HG03469 (cell line): ENCODE measurements around the gene TFAP2B.

Source experiments
- ATAC-seq: cut with Tn5 transposase; IDR thresholded peaks from one replicate; pipeline ENCODE4 v1.9.1; 2021; ENCODE audit warnings: mild to moderate bottlenecking, moderate library complexity, moderate number of reproducible peaks; ENCODE audit not compliant: unreplicated experiment

Gene TFAP2B

GRCh38 chr6:50823094-50823920 lies 4.6 kb downstream of the TFAP2B start:
- ATAC-seq = no peak

- ATAC-seq = no peak
Observed at GRCh38 chr6:50824552-50824951, 5.9 kb downstream of the TFAP2B start.

- no peak for ATAC-seq
Observed at GRCh38 chr6:50825375-50826036, 6.8 kb downstream of the TFAP2B start.

- ATAC-seq = no peak
Observed at GRCh38 chr6:50826037-50826761, 7.5 kb downstream of the TFAP2B start.

- ATAC-seq = no peak
Observed at GRCh38 chr6:50826803-50827202, 8.1 kb downstream of the TFAP2B start.

GRCh38 chr6:50829049-50829448 lies 10.4 kb downstream of the TFAP2B start:
- no peak for ATAC-seq

GRCh38 chr6:50829898-50830444 lies 11.3 kb downstream of the TFAP2B start:
- ATAC-seq = no peak

- no peak for ATAC-seq
Observed at GRCh38 chr6:50831186-50831585, 12.5 kb downstream of the TFAP2B start.

- ATAC-seq = no peak
Observed at GRCh38 chr6:50832912-50833311, 14.2 kb downstream of the TFAP2B start.

GRCh38 chr6:50834929-50835410 lies 16.3 kb downstream of the TFAP2B start:
- no peak for ATAC-seq

GRCh38 chr6:50836231-50836630 lies 17.6 kb downstream of the TFAP2B start:
- no peak for ATAC-seq

- ATAC-seq = no peak
Observed at GRCh38 chr6:50837589-50838445, 19.1 kb downstream of the TFAP2B start.

GRCh38 chr6:50840112-50840810 lies 21.6 kb downstream of the TFAP2B start:
- ATAC-seq = no peak

- no peak for ATAC-seq
Observed at GRCh38 chr6:50840811-50841192, 22.1 kb downstream of the TFAP2B start.

GRCh38 chr6:50842446-50842845 lies 23.8 kb downstream of the TFAP2B start:
- no peak for ATAC-seq

- ATAC-seq = no peak
Observed at GRCh38 chr6:50842861-50843384, 24.3 kb downstream of the TFAP2B start.

- no peak for ATAC-seq
Observed at GRCh38 chr6:50843842-50844241, 25.2 kb downstream of the TFAP2B start.

- ATAC-seq = no peak
Observed at GRCh38 chr6:50845499-50846143, 26.9 kb downstream of the TFAP2B start.
